ENCODE data around the gene F11R. TPM values are rescaled to one million over a fixed set of nuclear protein-coding genes. Genes with fewer than 3 reads are reported as not detected.

The F11R gene
- total RNA-seq, 4 donors from 2014 or later, result 4.5 to 28.2 (median 9.9) TPM

- ATAC-seq, result no peak
- no peak overlapping the region for H3K4me3 ChIP-seq
- H3K9me3 ChIP-seq, result no peaks in the 10 kb centered on the region
- H3K36me3 ChIP-seq, result peaks cover 0 to 5% of the 10 kb centered on the region in 2 donors
- TF ChIP-seq, protein P1, sequence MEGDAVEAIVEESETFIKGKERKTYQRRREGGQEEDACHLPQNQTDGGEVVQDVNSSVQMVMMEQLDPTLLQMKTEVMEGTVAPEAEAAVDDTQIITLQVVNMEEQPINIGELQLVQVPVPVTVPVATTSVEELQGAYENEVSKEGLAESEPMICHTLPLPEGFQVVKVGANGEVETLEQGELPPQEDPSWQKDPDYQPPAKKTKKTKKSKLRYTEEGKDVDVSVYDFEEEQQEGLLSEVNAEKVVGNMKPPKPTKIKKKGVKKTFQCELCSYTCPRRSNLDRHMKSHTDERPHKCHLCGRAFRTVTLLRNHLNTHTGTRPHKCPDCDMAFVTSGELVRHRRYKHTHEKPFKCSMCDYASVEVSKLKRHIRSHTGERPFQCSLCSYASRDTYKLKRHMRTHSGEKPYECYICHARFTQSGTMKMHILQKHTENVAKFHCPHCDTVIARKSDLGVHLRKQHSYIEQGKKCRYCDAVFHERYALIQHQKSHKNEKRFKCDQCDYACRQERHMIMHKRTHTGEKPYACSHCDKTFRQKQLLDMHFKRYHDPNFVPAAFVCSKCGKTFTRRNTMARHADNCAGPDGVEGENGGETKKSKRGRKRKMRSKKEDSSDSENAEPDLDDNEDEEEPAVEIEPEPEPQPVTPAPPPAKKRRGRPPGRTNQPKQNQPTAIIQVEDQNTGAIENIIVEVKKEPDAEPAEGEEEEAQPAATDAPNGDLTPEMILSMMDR (IDR thresholded peaks at IDR 0.05), result no peak
- WGBS, 2 donors (ENCODE audit: low coverage in 1 of 2), result 50% methylated on average over 1 of the region's 4 CpGs; no CpG with 5 or more reads in 1 of the 2 donors
- peaks cover 47% of the 10 kb centered on the region for H3K27me3 ChIP-seq
- H3K4me1 ChIP-seq, result no peaks in the 10 kb centered on the region
- no peak overlapping the region for H3K27ac ChIP-seq
Measured at GRCh38 chr1:161054232-161054631, 33.3 kb upstream of the F11R start.

GRCh38 chr1:161052899-161053298 lies 31.9 kb upstream of the F11R start:
- Histone ChIP-seq H3K27me3 (peaks cover 43% of the 10 kb centered on the region), H3K36me3 (peaks cover 0 to 9% of the 10 kb centered on the region in 2 donors), H3K4me3 (no peak overlapping the region), H3K9me3 (no peaks in the 10 kb centered on the region), H3K4me1 (no peaks in the 10 kb centered on the region), H3K27ac (no peak overlapping the region)
- WGBS, 2 donors (ENCODE audit: low coverage in 1 of 2), result 33% methylated on average over 1 of the region's 3 CpGs; no CpG with 5 or more reads in 1 of the 2 donors
- TF ChIP-seq, protein P1 (IDR thresholded peaks at IDR 0.05), result no peak
- ATAC-seq, result no peak

GRCh38 chr1:161051219-161051618 lies 30.3 kb upstream of the F11R start:
- H3K9me3 ChIP-seq, result no peaks in the 10 kb centered on the region
- H3K27ac ChIP-seq, result no peak overlapping the region
- H3K4me3 ChIP-seq, result no peak overlapping the region
- no peak for ATAC-seq
- peaks cover 36% of the 10 kb centered on the region for H3K27me3 ChIP-seq
- TF ChIP-seq, protein P1 (IDR thresholded peaks at IDR 0.05), result no peak
- TF ChIP-seq POLR2AphosphoS5 (IDR thresholded peaks at IDR 0.05), result no peak
- TF ChIP-seq POLR2A (IDR thresholded peaks at IDR 0.05), result no peak
- peaks cover 0 to 3% (median 0%) of the 10 kb centered on the region in 3 donors for H3K4me1 ChIP-seq
- peaks cover 0 to 9% of the 10 kb centered on the region in 2 donors for H3K36me3 ChIP-seq
- WGBS, 2 donors (ENCODE audit: low coverage in 1 of 2), result no CpG with 5 or more reads among the region's 10 CpGs

GRCh38 chr1:161048949-161049722 lies 28.2 kb upstream of the F11R start:
- H3K9me3 ChIP-seq, result no peaks in the 10 kb centered on the region
- peaks cover 19% of the 10 kb centered on the region for H3K27me3 ChIP-seq
- no peak for ATAC-seq
- H3K36me3 ChIP-seq, result peaks cover 0 to 9% of the 10 kb centered on the region in 2 donors
- no peak for TF ChIP-seq POLR2AphosphoS5 (IDR thresholded peaks at IDR 0.05)
- TF ChIP-seq, protein P1 (IDR thresholded peaks at IDR 0.05), result no peak
- no peak for TF ChIP-seq POLR2A (IDR thresholded peaks at IDR 0.05)
- no peak for TF ChIP-seq EP300 (IDR thresholded peaks at IDR 0.05)
- H3K4me3 ChIP-seq, result no peak overlapping the region
- H3K4me1 ChIP-seq, result peaks cover 0 to 12% (median 4%) of the 10 kb centered on the region in 3 donors
- no peak overlapping the region for H3K27ac ChIP-seq
- 100% methylated on average over 1 of the region's 5 CpGs; no CpG with 5 or more reads in 1 of the 2 donors for WGBS, 2 donors (ENCODE audit: low coverage in 1 of 2)
